Chondrocyte (in vitro differentiated cells): ENCODE results near the gene IMPDH1. TPM values are rescaled to one million over a fixed set of nuclear protein-coding genes. Genes with fewer than 3 reads are reported as not detected.

Experiments used
- DNase-seq: peaks from one replicate; pipeline ENCODE4 v3.0.0; 2021; ENCODE audit warnings: mixed read lengths, low spot score
- H3K27ac Mint-ChIP-seq: one replicate; pipeline ENCODE4 v1.8.0; 2021; ENCODE audit warnings: mild to moderate bottlenecking, moderate library complexity, mixed read lengths; ENCODE audit not compliant: unreplicated experiment
- H3K27me3 Mint-ChIP-seq: 2 replicates; pipeline ENCODE4 v1.8.0; 2021; ENCODE audit warnings: low read depth, mixed read lengths
- H3K36me3 Mint-ChIP-seq: 2 replicates; pipeline ENCODE4 v1.8.0; 2021; ENCODE audit warnings: low read depth, mixed read lengths
- H3K4me1 Mint-ChIP-seq: 2 replicates; pipeline ENCODE4 v1.8.0; 2021; ENCODE audit warnings: low read depth, mild to moderate bottlenecking, mixed read lengths
- H3K4me3 Mint-ChIP-seq: one replicate; pipeline ENCODE4 v1.8.0; 2021; ENCODE audit warnings: mild to moderate bottlenecking, moderate library complexity, mixed read lengths; ENCODE audit not compliant: unreplicated experiment
- H3K9me3 Mint-ChIP-seq: 2 replicates; pipeline ENCODE4 v1.8.0; 2021; ENCODE audit warnings: low read depth, mixed read lengths
- CTCF ChIP-seq: fragments of 200-600 bp; sonication (generic); IDR thresholded peaks from 2 replicates; pipeline ENCODE4 v1.5.0; 2021; ENCODE audit warnings: antibody characterized with exemption, mild to moderate bottlenecking, moderate library complexity
- total RNA-seq: library from RNA; stranded (reverse); gene quantifications from 3 replicates; pipeline ENCODE4 v1.2.1, GENCODE V29; 2021

IMPDH1 gene
- total RNA-seq, 1 donor from 2014 or later = 96.9 TPM

- no peak for DNase-seq
- Mint-ChIP-seq H3K27ac (no peak overlapping the region), H3K4me1 (peaks cover 5% of the 10 kb centered on the region), H3K4me3 (no peak overlapping the region), H3K36me3 (no peaks in the 10 kb centered on the region), H3K27me3 (peaks cover 6% of the 10 kb centered on the region), H3K9me3 (no peaks in the 10 kb centered on the region)
- TF ChIP-seq CTCF = no peak
Observed at GRCh38 chr7:128434413-128435326, 24.9 kb upstream of the IMPDH1 start.

- Mint-ChIP-seq H3K4me3 (no peak overlapping the region), H3K27ac (no peak overlapping the region), H3K9me3 (no peaks in the 10 kb centered on the region), H3K27me3 (peaks cover 6% of the 10 kb centered on the region), H3K4me1 (peaks cover 5% of the 10 kb centered on the region), H3K36me3 (no peaks in the 10 kb centered on the region)
- no peak for TF ChIP-seq CTCF
- DNase-seq = no peak
Observed at GRCh38 chr7:128431754-128432153, 22.0 kb upstream of the IMPDH1 start.

GRCh38 chr7:128431221-128431620, 21.4 kb upstream of the IMPDH1 start:
- Mint-ChIP-seq H3K36me3 (no peaks in the 10 kb centered on the region), H3K27me3 (peaks cover 6% of the 10 kb centered on the region), H3K9me3 (no peaks in the 10 kb centered on the region), H3K27ac (no peak overlapping the region), H3K4me1 (peaks cover 5% of the 10 kb centered on the region), H3K4me3 (no peak overlapping the region)
- DNase-seq = no peak
- no peak for TF ChIP-seq CTCF

- peaks cover 5% of the 10 kb centered on the region for H3K4me1 Mint-ChIP-seq
- no peaks in the 10 kb centered on the region for H3K36me3 Mint-ChIP-seq
- DNase-seq = no peak
- H3K4me3 Mint-ChIP-seq = no peak overlapping the region
- TF ChIP-seq CTCF = no peak
- peaks cover 3% of the 10 kb centered on the region for H3K27me3 Mint-ChIP-seq
- no peak overlapping the region for H3K27ac Mint-ChIP-seq
- no peaks in the 10 kb centered on the region for H3K9me3 Mint-ChIP-seq
Observed at GRCh38 chr7:128430207-128430606, 20.4 kb upstream of the IMPDH1 start.

GRCh38 chr7:128427289-128427891, 17.6 kb upstream of the IMPDH1 start:
- no peak overlapping the region for H3K4me3 Mint-ChIP-seq
- H3K27me3 Mint-ChIP-seq = no peaks in the 10 kb centered on the region
- H3K9me3 Mint-ChIP-seq = no peaks in the 10 kb centered on the region
- peak; percentile 89 for TF ChIP-seq CTCF
- DNase-seq = no peak
- peaks cover 5% of the 10 kb centered on the region for H3K4me1 Mint-ChIP-seq
- H3K36me3 Mint-ChIP-seq = no peaks in the 10 kb centered on the region
- no peak overlapping the region for H3K27ac Mint-ChIP-seq
